ENCODE measurements around the gene ALOX12.
"Not testable (repeated sequence)": the region's sequence is repeated elsewhere in the genome, so short reads cannot be mapped to it uniquely, and the experiment has no call there.

ALOX12 gene

DNA sequence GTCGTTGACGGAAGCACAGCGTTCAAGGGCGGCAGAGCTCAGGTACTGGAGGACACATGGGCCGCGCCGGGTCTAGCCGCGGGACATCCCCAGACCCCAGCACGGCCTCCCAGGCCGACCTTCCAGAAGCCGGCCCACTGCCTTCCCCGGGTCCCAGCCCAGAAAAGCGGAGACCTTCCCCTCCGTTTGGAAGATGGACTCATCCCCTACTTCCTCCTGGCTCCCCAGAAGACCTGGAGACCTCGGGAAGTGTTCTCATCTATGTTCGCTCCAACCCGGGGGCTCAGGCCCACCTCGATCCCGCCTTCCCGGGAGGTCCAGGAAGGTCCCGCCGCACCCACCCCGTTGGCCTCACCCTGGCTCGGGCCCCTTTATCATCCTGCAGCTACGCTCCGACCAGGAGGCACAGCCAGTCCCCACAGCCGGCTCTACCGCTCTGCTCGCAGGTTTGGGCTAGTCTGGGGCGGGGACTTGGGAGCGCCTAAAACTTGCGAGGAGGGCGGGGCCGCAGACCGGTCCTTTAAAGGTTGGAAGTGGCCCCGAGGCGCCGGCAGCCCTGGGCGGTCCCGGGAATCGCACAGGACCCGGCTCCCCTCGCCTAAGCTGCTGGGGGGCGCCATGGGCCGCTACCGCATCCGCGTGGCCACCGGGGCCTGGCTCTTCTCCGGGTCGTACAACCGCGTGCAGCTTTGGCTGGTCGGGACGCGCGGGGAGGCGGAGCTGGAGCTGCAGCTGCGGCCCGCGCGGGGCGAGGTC lies at the start of gene ALOX12:
Gene ALOX12, plus strand, starts transcription at position 550 of the 756 bp plus-strand sequence. Its CDS starts 69 bp downstream, at position 619.
- DNase-seq (ENCODE audit: low spot score) = no peak

DNA sequence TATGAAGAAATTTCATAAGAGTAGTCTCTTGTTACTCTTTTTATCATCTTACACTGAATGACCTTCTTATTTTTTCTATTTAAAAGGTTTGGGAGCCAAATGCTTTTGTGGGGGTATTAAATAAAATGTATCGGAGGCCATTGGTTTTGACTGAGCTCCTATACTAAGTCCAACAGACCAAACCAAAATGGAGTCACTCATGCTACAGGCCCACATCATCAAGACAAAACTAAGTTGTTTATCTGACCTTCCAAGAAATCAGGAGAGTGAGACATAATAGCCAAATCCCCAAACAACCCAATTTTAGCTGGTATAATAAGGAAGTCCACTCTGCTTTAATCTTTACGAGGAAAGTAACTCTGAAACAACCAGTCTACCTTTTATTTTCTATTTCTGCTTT lies 48.1 kb upstream of the ALOX12 start:
- DNase-seq (ENCODE audit: low spot score) = no peak

DNA sequence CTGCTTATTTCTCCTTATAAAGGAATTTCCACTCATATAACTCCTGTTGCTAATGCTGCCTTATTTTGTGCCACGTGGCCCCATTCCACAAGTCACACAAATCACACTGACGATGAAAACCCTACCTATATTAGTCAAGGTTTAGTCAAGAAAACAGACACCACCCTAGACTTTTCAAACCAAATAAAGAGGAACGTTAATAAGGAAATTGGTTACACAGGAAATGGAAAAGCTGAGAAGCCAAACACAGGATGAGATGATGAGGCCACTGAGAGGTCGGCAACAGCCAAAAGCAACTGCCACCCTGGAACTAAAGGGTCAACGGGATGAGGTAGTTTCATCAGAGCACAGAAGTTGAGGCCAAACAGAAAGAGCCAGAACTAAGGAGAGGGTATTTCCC lies 47.3 kb upstream of the ALOX12 start:
- no peak for DNase-seq (ENCODE audit: low spot score)

DNA sequence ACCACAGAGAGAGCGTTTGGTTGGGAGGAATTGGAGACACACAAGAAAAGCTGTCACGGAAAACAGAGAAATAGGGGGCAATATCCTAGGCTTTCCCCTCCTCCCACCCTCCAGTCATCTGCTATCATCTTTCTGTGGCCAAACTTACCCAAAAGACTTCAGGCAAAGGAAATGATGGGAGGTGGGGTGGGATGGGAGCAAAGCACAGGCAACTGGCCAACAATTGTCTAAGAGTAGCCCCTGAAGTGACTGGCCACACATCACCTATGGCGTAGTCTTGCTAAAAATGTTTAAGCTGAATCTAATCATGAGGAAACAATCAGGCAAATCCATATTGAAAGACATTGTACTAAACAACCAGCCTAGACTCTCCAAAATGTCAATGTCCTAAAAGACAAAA lies 46.9 kb upstream of the ALOX12 start:
- DNase-seq (ENCODE audit: low spot score) = no peak

GRCh38 chr17:6950938-6951337 lies 44.9 kb upstream of the ALOX12 start:
- not testable (repeated sequence) for DNase-seq (ENCODE audit: low spot score)

DNA sequence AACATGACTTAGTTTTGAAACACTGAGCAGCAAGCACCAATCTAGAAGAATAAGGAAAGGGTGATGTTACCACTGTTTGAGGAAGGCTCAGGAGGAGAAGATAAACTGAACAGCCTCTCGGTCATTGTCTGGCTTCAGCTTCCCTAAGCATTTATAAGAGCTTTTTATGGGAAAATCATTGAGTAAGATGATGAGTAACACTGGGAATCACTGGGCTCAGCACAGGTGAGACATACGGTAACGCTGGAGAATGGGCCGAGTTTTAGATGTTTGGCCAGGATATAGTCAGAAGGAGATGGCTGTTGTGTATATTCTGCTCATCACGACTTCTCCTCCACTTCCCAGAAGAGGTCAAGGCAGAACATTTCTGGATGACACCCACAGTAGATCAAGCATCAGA lies 42.2 kb upstream of the ALOX12 start:
- no peak for DNase-seq (ENCODE audit: low spot score)

DNA sequence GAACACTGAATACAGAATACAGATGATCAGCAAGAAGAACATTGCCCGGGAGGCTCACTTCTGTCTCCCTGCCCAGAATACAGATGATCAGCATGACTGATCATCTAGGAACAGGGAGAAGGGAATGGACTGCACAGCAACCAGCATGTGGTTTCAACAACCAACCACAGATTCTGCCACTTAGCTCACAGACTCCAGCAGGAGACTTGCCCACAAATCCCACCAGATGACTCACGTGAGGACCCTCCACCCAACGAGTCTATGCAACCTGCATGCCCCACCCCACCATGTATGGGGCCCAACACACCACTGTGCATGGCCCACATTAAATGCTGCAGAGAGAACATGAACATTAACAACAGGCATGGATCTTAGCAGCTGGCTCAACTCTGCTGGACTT lies 36.1 kb upstream of the ALOX12 start:
- no peak for DNase-seq (ENCODE audit: low spot score)

DNA sequence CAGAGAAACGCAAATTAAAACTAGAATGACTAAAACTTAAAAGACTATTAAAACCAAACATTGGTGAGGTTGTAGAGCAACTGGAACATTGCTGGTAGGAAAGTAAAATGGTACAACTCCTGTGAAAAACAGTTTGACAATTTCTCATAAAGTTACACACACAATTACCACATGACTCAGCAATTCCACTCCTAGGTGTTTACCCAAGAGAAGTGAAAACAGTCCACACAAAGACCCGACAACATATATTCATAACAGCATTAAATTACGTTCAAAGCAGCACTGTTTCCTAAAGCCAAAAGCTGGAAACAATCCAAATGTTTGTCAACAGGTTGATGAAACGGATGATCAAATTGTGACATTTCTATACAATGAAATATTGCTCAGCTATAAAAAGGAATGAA lies 26.5 kb upstream of the ALOX12 start:
- no peak for DNase-seq (ENCODE audit: low spot score)

DNA sequence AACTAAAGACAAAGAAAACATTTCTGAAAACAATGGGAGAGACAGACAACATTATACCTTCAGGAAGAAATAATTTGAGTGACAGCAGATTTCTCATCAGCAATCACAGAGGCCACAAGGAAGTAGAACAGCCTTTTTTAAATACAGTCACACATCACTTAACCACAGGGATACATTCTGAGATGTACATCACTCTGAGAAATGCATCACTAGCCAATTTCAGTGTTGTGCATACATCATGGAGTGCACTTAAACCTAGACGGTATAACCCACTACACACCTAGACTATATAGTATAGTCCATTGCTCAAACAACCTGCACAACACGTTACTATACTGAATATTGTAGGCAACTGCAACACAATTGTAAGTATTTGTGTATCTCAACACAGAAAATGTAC lies 24.9 kb upstream of the ALOX12 start:
- no peak for DNase-seq (ENCODE audit: low spot score)

- not testable (repeated sequence) for DNase-seq (ENCODE audit: low spot score)
Measured at GRCh38 chr17:6979440-6979839, 16.4 kb upstream of the ALOX12 start.

DNA sequence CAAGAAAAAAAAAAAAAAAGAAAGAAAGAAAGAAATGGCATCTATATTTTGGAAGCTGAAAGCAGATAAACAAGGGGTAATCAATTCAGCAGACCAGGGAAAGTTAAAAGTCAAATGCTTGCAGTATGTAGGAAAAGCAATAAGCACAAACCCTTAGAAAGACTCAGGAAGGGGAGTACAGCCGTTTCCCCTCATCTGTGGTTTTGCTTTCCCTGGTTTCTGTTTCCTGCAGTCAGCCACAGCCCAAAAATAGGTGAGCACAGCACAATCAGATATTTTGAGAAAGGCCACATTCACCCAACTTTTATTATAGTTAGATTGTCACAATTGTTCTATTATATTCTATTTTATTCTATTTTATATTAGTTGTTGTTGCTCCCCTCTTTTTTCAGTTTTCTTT lies 14.4 kb upstream of the ALOX12 start:
- DNase-seq (ENCODE audit: low spot score) = no peak

- DNase-seq (ENCODE audit: low spot score) = no peak
Measured at GRCh38 chr17:6985266-6985665, 10.6 kb upstream of the ALOX12 start.

- no peak for DNase-seq (ENCODE audit: low spot score)
Measured at GRCh38 chr17:6986676-6987075, 9.2 kb upstream of the ALOX12 start.

- DNase-seq (ENCODE audit: low spot score) = no peak
Measured at GRCh38 chr17:6989779-6990178, 6.1 kb upstream of the ALOX12 start.

DNA sequence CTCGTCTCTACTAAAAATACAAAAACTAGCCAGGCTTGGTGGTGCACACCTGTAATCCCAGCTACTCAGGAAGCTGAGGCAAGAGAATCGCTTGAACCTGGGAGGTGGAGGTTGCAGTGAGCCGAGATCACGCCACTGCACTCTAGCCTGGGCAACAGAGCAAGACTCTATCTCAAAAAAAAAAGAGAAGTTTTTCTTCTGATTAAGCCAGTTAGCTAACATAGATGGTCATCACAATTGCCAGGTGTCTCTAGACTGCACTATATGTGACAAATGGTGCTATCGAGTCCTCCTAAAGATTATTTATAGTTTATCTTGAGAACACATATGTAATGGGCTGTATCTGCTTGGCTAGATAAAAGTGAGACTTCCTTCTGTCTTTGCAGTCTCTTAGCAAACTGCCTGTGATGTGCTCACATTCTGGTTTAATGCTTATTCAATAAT lies 2.2 kb upstream of the ALOX12 start:
- not testable (repeated sequence) for DNase-seq (ENCODE audit: low spot score)

DNA sequence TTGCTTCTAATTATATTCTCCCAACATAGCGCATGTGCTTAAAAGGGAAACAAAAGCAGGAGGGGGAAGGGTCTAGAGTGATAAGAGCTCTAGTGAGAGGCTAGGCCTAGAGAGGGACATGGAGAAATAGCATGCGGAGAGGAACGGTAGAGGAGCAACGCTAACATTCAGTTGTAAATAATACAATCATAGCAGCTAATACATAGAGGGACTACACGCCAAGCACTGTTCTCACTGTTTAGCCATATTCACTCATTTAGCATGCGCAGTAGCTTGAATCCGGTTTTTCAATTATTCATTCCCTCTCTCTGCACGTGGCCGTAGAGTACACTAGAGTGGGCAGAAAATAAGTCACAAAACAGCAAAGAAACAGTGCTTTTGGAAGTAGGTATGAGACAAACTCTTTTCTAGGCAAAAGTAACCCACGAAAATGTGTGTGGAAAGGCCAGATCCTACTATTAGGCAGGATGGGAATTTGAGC lies 1.7 kb upstream of the ALOX12 start:
- no peak for DNase-seq (ENCODE audit: low spot score)

DNA sequence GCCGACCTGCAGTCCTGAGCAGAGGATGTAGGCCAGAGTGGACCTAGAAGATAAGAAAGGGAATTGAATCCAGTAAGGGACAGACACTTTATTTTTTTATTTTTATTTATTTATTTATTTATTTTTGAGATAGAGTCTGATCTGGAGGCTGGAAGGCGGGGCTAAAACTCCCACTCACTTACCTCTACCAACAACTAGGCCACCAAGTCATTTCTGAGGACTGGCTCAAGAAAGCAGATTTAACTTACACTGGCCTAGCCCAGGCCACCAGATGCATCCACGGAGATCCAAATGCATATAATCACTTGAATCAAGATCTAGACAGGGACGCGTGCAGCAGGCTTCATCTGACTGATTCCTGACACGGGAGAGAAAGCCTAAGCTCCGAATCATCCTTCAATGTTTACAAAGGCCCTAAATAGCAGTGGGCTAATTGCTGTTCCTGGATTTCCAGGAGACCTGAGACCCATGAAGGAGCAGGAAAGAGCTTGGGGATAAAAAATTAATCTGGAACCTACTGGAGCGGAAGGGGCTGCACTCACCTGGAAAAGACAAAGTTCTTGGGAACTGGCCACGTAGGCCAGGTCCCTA lies 1.1 kb upstream of the ALOX12 start:
- no peak for DNase-seq (ENCODE audit: low spot score)

DNA sequence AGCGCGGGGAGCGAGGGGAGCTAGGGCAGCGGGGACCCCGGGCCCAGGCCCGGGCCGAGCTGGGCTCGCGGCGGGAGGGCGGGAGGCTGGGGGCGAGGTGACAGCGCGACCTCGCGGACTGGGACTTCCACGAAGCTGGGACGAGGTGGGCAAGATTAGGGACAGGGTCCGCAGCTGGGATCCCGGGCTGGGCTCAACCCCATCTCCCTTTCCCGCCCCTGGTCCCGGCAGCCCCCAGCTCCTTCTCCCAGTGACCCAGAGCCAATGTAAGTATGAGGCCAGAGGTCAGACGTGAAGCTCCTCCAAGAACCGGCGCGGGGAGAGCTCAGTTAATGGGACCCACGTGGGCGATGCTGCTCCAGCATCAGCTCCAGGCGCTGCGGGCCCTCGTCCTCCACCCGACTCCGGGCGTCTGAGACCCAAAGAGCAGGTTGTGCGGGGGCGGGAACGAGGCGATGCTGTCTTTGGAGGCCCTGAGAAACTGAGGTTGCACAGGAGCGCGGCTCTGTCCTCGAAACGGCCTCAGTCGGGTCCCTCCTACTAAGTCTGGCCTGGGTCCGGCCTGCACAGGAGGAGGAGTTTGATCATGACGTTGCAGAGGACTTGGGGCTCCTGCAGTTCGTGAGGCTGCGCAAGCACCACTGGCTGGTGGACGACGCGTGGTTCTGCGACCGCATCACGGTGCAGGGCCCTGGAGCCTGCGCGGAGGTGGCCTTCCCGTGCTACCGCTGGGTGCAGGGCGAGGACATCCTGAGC lies 585 bp downstream of the ALOX12 start:
- no peak for DNase-seq (ENCODE audit: low spot score)

DNA sequence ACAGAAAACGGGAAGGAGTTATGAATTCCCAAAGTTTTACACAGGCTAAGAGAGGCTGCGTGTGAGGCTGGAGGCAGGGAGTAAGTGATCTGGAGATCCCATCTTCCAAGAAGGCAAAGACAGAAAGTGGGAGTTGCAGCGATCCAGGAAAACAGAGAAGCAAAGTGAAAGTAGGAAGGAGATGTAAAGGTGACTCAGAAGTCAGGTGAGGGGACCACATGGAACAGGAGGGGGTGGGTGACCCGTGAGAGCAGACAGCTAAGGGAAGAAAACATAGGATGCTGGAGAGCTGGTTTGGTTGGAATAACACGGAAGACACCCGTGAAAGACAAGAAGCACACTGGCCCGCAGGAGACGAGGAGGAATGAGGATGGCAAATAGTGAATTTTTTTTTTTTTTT lies 1.3 kb downstream of the ALOX12 start:
- DNase-seq (ENCODE audit: low spot score) = no peak

GRCh38 chr17:6998855-6999508 lies 3.1 kb downstream of the ALOX12 start:
- no peak for DNase-seq (ENCODE audit: low spot score)

GRCh38 chr17:7001318-7001961 lies 5.6 kb downstream of the ALOX12 start:
- no peak for DNase-seq (ENCODE audit: low spot score)
